NCI-H82 treated with DMSO at 0.1 percent for 48 hours (cell line): ENCODE data around the gene CGB5.

Source experiments
- DNase-seq: peaks from one replicate; lab custom pipeline; 2025; ENCODE audit not compliant: unreplicated experiment; lab: John Stamatoyannopoulos, UW

The CGB5 gene

DNA sequence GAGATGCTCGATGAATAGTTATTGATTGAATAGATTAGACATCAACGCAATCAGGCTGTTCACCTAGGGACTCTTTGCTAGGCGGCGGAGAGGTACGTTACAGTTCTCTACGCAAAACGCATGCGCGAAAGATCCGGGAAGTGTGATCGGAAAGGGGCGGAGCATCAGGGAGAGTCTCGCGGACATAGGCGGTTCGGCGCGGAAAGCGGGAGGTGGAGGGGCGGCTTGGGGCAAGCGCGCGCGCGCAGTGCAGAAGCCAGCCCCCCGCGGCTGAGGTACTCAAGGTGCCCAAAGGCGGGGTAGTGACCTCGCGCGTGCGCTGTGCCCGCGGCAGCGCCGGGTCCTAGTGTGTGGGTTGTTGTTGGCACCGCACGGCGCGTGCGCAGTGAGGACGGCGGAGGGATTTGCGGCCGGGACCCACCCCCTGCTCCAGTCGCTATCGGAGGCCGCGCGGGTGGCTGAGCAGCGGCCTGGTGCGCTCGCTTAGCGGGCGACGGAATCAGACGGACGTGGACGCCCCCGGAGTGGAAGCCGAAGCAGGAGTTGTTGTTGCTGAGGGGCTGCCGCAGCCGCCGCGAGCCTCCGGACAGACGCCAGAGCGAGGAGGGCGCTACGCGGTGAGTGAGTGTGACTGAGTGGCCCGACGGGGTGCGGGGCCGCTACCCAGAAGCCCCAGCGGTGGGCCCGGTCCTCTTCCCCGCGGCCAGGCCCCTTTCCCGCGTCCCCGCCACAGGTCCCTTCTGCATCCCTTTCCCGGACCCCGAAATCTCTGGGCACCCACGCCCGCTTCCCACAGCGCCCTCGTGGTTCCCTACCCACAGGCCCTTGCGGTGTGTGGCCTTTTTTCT lies 41.6 kb downstream of the CGB5 start, which contains the start of gene SNRNP70:
TSS of gene SNRNP70 (plus strand) at position 432 of the 848 bp plus-strand sequence. CDS start 964 bp downstream, outside the sequence.
- DNase-seq: peak; percentile 97

DNA sequence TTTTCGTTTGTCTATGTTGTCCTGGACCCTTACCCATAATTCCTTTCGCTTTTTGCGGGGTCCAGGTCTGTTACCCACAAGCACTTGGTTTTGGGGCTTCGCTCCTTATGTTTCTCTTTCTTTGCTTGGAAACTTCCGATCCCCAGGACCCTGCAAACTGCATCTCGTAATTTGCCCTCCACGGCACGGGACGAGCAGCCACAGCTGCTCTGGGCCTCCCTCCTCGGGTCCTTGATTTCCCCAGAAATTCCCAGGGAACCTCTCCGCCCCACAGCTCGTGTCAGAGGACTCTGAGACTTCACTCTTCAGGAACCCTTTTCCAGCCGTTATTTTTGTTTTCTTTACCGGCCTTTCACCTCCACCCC lies 42.2 kb downstream of the CGB5 start:
- DNase-seq: no peak

GRCh38 chr19:49086296-49086695 lies 42.6 kb downstream of the CGB5 start:
- DNase-seq: no peak

DNA sequence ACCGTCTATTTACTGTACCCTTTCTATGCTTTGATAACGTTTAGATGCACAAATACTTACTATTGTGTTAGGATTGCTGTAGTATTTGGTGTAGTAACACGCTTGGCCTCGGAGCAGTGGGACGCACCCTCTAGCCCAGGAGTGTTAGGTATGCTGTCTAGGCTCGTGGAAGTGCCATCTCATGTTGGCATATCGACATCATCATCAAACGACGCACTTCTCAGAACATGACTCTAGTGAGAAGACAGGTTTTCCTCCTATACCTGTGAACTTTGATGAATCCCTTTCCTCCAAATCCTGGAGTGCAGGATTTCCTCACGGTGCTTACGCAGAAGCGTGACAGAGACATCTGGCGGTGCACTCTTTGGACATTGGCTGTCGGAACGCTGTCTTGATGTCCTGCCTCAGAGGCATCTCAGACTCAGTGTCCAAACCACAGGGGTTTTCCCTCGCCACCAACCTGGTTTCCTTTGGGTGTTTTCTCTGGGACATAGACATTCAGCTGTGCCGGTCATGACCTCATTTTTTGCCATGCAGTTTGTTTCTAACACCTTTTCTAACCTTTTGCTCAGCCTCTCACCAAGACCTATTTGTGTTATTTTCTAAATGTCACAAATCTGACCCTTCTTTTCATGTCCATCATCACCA lies 47.9 kb downstream of the CGB5 start:
- no peak for DNase-seq

DNA sequence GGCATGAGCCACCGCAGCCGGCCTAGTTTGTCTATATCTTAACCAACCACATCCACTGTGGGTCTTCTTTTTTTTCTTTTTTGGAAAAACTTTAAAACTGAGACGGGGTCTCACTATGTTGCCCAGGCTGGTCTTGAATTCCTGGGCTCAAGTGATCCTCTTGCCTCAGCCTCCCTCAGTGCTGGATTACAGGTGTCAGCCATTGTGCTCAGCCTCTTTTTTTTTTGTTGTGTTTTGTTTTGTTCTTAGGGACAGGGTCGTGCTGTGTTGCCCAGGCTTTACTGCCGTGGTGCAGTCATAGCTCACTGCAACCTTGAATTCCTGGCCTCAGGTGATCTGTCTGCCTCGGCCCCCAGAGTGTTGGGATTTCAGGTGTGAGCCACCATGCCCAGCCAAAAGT lies 49.0 kb downstream of the CGB5 start:
- DNase-seq: no peak
